HG03378 (cell line): ENCODE measurements around the gene MTMR6.

Experiments used
- ATAC-seq: cut with Tn5 transposase; IDR thresholded peaks from one replicate; pipeline ENCODE4 v1.9.1; 2021; ENCODE audit warnings: mild to moderate bottlenecking, moderate library complexity; ENCODE audit not compliant: unreplicated experiment

MTMR6 gene

GRCh38 chr13:25281193-25281934 is 5.9 kb downstream of the MTMR6 start:
- peak; percentile 73 for ATAC-seq

- ATAC-seq, result no peak
Measured at GRCh38 chr13:25280396-25280795, 6.9 kb downstream of the MTMR6 start.

DNA sequence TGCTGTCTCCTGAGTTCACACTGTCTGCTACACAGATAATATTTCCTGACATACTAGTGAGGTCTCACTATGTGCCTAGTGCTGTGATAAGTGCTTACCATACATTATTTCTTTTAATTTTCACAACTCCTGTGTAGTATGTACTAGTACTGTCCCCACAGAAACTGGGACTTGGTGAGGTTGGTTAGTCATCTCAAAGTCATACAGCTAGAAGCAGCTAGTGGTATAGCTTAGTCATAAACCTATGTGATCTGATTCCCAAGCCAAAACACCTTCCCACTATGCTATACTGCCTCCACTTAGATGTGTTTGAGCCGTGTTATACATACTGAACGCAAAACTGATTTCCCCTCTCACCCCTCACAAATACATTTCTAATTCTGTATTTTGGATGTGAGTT is 10.5 kb downstream of the MTMR6 start:
- no peak for ATAC-seq

DNA sequence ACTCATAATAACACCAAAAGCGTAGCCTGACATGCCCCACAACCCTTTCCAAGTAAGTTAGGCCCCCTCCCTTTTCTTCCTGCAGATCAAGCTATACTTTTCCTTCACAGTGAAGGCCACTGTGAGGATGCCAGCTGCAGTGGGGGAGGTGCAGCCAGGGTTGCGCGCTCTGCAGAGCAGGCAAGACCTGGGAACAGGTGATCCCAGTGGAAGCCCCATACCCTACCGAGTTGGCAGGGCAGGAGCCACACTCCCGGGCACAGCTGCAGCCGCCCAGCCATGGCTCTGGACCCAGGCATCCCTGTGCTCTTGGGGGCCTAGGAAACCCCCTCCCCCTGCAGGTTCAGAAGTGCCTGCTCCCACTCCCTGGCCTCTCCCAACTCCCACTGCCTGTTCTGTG is 18.7 kb downstream of the MTMR6 start:
- ATAC-seq, result no peak

- no peak for ATAC-seq
Measured at GRCh38 chr13:25267715-25268114, 19.6 kb downstream of the MTMR6 start.

GRCh38 chr13:25266706-25267105 is 20.6 kb downstream of the MTMR6 start:
- no peak for ATAC-seq

DNA sequence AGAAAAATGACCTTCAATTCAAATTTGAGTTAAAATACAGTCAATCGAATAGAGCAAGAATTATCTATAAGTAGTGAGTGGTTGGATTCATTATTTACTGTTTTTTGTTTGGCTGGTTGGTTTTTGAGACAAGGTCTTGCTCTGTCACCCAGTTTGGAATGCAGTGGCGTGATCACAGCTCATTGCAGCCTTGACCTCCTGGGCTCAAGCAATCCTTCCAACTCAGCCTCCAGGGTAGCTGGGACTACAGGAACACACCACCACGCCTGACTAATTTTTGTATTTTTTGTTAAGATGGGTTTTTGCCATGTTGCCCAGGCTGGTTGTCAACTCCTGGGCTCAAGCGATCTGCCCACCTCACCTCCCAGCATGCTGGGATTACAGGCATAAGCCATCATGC is 25.0 kb downstream of the MTMR6 start:
- ATAC-seq, result no peak

GRCh38 chr13:25253702-25254101 is 33.6 kb downstream of the MTMR6 start:
- ATAC-seq, result no peak

DNA sequence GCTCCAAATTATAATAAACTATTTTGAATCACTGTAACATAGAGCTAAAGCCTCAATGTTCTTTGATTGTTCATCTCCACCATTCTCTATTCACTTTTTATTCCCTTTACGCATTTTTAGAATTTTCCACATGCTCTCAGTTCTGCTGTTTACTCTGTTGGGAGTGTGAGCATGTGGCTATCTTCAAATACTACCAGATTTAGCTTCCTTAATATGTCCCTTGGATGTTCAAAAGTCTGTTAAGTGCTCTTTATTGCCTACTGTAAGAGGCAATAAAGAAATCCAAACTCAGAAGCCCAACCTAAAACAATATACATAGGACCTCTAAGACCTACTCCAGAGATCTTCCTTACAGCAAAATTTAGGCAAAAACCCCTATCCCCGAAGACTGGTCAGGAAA is 34.5 kb downstream of the MTMR6 start:
- no peak for ATAC-seq

DNA sequence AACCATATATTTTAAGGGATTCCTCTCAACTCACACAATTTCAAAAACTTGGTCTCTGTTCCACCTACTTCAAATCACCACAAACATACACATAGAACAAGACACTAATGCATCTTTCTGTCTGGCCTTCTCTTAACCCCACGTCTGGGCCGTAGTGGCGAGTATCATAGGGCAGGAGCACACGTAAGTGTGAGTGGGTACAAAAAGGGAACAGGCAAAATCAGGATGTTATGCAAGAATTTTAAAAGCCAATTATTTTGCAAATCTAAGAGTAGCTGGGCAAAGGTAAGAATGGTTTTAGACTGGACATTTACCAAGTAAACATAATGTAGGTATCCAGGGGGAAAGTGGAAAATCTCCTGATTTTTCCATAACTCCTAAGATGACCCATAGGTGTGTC is 35.1 kb downstream of the MTMR6 start:
- no peak for ATAC-seq

DNA sequence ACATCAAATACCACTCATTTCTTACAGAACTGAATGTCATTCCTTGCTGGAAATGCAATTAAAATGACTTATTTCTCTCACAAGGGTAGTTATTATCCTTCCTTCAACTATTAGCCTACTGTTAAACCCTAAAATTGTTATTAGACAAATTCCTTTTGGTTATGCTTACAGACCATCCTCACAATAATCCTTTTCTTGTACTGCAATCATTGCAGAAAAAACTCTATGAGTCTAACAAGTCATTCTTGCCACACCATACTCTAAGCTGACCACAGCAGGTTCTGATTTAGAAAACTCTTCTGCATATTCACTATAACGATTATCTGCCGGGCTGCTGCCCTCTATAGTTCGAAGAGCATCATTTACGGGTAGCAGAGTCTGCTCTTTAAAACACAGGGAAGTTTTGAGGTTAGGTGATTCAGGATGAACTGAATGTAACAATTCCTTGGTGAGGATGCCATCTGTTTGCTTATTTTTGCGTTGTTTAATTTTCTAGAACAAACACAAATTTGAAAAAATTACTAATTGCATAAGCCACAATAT is 38.2 kb downstream of the MTMR6 start:
- ATAC-seq, result peak; percentile 73

- ATAC-seq, result no peak
Measured at GRCh38 chr13:25248071-25248470, 39.2 kb downstream of the MTMR6 start.

GRCh38 chr13:25247360-25247759 is 39.9 kb downstream of the MTMR6 start:
- no peak for ATAC-seq

DNA sequence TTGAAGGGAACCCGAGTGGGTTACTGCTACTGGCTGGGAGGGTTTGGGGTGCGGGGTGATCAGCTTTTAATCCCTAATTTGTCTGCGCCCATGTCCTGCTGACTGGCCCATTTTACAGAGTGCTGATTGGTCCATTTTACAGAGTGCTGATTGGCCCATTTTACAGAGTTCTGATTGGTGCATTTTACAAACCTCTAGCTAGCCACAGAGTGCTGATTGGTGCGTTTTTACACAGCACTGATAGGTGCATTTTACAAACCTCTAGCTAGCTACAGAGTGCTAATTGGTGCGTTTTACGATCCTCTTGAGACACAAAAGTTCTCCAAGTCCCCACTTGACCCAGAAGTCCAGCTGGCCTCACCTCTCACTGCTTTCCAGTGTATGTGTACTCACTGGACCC is 43.2 kb downstream of the MTMR6 start:
- no peak for ATAC-seq

DNA sequence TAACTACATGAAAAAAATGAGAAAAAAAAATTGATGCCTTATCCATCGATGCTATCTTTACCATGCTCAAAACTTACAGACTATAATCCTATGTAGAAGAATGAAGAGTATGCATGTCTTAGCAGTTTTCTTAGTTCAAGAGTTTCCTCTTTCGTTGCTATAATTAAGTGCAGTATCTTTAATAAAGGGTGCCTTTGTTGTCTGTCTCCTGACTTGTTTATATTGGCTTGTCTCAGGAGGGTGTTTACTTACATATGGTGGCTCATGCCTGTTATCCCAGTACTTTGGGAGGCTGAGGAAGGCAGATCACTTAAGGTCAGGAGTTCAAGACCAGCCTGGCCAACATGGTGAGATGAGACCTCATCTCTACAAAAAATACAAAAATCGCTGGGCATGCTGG is 44.3 kb downstream of the MTMR6 start:
- ATAC-seq, result no peak

DNA sequence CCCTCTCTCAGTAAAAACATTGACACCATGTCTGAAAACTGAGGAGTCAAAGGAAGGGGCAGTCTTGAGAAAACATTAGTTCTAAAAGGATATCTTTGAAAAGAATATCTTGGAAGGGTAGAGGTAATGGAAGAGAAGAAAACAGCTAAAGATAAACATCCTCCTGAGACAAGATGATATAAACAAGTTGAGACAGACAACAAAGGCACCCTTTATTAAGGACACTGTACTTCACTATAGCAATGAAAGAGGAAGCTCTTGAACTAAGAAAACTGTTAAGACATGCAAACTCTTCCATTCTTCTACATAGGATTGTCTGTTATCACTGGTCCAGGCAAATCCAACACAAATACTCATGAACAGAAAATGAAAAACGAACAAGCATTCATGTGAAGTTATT is 46.3 kb downstream of the MTMR6 start:
- ATAC-seq, result no peak

DNA sequence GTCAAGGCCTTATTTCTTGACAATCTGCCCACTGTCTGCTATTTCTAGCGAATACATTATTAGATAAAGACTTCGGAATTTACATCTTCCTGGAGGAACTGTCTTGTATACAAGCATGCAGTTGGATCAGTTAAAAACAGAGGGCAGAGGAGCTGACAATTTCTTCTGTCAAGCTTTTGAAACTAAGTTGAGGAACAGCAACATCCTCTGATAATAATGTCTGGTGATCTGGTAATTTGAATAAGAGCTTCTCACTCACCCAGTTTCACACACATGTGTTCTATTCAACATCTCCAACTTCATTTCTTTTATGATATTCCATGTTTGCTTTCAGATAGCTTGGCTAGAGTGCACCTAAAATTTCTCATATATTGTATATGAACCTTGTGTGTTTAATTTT is 50.2 kb downstream of the MTMR6 start:
- ATAC-seq, result no peak

DNA sequence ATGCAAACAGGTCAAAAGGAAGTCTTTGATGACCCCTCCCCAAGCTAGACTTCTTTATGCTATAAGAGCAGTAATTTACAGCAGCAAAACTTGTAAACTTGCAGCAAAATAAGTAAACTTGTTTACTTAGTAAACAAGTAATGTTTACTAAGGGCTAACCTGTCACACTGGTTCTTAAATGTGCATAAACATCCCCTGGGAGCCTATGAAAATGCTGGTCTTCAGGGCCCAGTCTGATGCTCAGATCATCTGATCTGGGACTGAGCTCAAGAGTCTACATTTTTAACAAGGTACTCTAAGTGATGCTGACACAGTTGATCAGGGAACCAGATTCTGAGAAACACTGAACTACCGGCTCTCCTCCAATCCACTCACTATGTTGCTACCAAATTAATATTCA is 53.4 kb downstream of the MTMR6 start:
- no peak for ATAC-seq

DNA sequence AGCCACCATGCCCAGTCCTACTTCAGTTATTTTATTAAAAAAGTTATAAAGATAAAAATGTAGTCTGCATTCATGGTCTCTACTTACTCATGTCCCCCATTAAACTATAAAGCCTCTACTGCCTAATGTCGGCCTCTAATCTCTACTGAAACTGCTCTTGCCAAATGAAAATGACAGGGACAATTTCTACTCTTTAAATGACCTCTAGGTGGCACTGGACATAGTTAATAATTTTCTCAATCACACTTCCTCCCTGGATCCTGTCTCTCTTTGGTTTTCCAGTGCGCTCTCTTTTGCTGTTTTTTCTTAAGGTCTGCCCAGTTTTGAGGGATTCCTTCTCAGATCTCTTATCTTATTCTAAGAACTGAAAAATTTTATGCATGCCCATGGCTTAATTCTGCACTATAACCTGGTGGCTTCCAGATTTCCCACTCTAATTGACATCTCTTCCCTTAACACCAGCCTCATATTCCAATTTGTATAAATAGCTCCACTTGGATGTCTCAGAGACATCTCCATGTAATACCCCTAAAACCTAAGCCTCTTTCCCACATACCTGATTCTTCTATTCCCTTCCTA is 54.3 kb downstream of the MTMR6 start:
- ATAC-seq, result no peak

GRCh38 chr13:25231517-25231916 is 55.8 kb downstream of the MTMR6 start:
- ATAC-seq, result no peak

GRCh38 chr13:25227690-25228089 is 59.6 kb downstream of the MTMR6 start:
- ATAC-seq, result no peak

DNA sequence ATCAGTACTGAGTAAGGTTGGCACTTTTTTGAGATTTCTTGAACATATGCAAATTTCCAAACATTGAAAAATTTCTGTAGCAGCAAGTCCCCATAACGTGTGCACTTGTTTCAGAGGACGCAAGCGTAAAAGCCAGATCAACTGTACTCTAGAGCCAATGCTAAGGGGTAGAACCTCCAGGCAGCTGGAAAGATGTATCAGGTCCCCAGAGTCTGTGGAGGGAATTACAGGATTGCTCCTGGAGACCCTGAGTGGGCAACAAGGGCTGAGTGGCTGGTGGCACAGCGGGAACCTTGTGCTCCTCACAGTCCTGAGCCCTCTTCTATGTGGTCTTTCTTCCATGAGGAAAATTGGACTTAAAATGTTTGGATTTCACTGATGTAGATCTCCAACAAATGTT is 61.3 kb downstream of the MTMR6 start:
- ATAC-seq, result no peak

- ATAC-seq, result no peak
Measured at GRCh38 chr13:25224151-25224550, 63.1 kb downstream of the MTMR6 start.
